Esophagus muscularis mucosa (tissue), 4 donors: ENCODE data around the gene TRRAP. TPM values are rescaled to one million over a fixed set of nuclear protein-coding genes. Genes with fewer than 3 reads are reported as not detected.

Experiments
- DNase-seq: peaks from one replicate; pipeline ENCODE4 v3.0.0-alpha.2; 2017; ENCODE audit errors: extremely low spot score
- H3K27ac ChIP-seq, 4 donors: fragments of 200-600 bp; sonication (generic); replicated peaks in 1 of 4; 1 replicate in 3 of 4; 2 replicates in 1 of 4; pipeline ENCODE4 v1.5.1; 2016 to 2019; ENCODE audit warnings: mild to moderate bottlenecking in 1 of 4
- H3K27me3 ChIP-seq, 4 donors: fragments of 200-600 bp; sonication (generic); one replicate each; pipeline versions ENCODE4 v1.5.1 to v1.6.0; 2016 to 2019
- H3K36me3 ChIP-seq, 4 donors: fragments of 200-600 bp; sonication (generic); one replicate each; pipeline ENCODE4 v1.5.1; 2016 to 2019
- H3K4me1 ChIP-seq, 4 donors: fragments of 200-600 bp; sonication (generic); one replicate each; pipeline ENCODE4 v1.5.1; 2016 to 2019
- H3K4me3 ChIP-seq, 4 donors: fragments of 200-600 bp; sonication (generic); 1 replicate in 2 of 4; 2 replicates in 2 of 4; pipeline ENCODE4 v1.5.1; 2016 to 2019; ENCODE audit warnings: mild to moderate bottlenecking in 4 of 4, moderate library complexity in 1 of 4
- H3K9me3 ChIP-seq, 4 donors: fragments of 200-600 bp; sonication (generic); 1 replicate in 3 of 4; 2 replicates in 1 of 4; pipeline ENCODE4 v1.5.1; 2016 to 2019
- CTCF ChIP-seq, 3 experiments: fragments of 200-600 bp in 2 of 3; fragments of 450-650 bp in 1 of 3; sonication (generic) in 2 of 3; IDR thresholded peaks; one replicate each; pipeline ENCODE4 v1.5.1; 2017 to 2019; ENCODE audit warnings: antibody characterized with exemption in 3 of 3, mild to moderate bottlenecking in 2 of 3, moderate library complexity in 1 of 3
- EP300 ChIP-seq: sonication (generic); formaldehyde crosslinking; IDR thresholded peaks from one replicate; pipeline ENCODE4 v1.6.1; 2017; ENCODE audit warnings: antibody characterized with exemption
- POLR2A ChIP-seq: fragments of 450-650 bp; IDR thresholded peaks from one replicate; pipeline ENCODE4 v1.6.1; 2017; ENCODE audit warnings: antibody characterized with exemption, moderate library complexity, mild to moderate bottlenecking, low read depth
- POLR2AphosphoS5 ChIP-seq, 2 donors: sonication (generic); formaldehyde crosslinking; IDR thresholded peaks; one replicate each; pipeline ENCODE4 v1.6.1; 2017; ENCODE audit warnings: antibody characterized with exemption in 2 of 2
- WGBS: methylation state at CpG from one replicate; pipeline ENCODE4 v1.1.5; 2018; 5-methylcytosine and 5-hydroxymethylcytosine counted together
- intact Hi-C: fragments of 100-400 bp; cut with DNase I; formaldehyde crosslinking; loops from one replicate; pipeline ENCODE4 v1.15.1; 2023
- total RNA-seq, 4 donors: library from RNA; depleted of rRNA; stranded (reverse); fragments of >200 nt; gene quantifications; one replicate each; pipeline versions ENCODE4 v1.1.0 to v1.2.1, GENCODE V29; 2016

TRRAP gene
- total RNA-seq, 4 donors from 2014 or later, result 22.9 to 38.0 (median 29.7) TPM

- no peak overlapping the region for H3K4me3 ChIP-seq
- H3K27me3 ChIP-seq, result no peaks in the 10 kb centered on the region
- WGBS, result 100% methylated on average over 4 of the region's 4 CpGs
- H3K36me3 ChIP-seq, result peaks cover 80 to 100% (median 99%) of the 10 kb centered on the region in 4 donors
- H3K27ac ChIP-seq, result peak overlapping the region; percentile 4 to 35 (median 23)
- peaks cover 0 to 6% (median 0%) of the 10 kb centered on the region in 4 donors for H3K9me3 ChIP-seq
- no peak for DNase-seq
- intact Hi-C loops, result no loop called here
- TF ChIP-seq EP300 (no peak), POLR2A (no peak)
- H3K4me1 ChIP-seq, result peaks cover 9 to 39% (median 26%) of the 10 kb centered on the region in 4 donors
Measured at GRCh38 chr7:99033765-99034164, 155.4 kb downstream of the TRRAP start.

GRCh38 chr7:99034932-99035722, 156.8 kb downstream of the TRRAP start:
- intact Hi-C loops, result no loop called here
- DNase-seq, result no peak
- peaks cover under 1 to 34% (median 23%) of the 10 kb centered on the region in 4 donors for H3K4me1 ChIP-seq

DNA sequence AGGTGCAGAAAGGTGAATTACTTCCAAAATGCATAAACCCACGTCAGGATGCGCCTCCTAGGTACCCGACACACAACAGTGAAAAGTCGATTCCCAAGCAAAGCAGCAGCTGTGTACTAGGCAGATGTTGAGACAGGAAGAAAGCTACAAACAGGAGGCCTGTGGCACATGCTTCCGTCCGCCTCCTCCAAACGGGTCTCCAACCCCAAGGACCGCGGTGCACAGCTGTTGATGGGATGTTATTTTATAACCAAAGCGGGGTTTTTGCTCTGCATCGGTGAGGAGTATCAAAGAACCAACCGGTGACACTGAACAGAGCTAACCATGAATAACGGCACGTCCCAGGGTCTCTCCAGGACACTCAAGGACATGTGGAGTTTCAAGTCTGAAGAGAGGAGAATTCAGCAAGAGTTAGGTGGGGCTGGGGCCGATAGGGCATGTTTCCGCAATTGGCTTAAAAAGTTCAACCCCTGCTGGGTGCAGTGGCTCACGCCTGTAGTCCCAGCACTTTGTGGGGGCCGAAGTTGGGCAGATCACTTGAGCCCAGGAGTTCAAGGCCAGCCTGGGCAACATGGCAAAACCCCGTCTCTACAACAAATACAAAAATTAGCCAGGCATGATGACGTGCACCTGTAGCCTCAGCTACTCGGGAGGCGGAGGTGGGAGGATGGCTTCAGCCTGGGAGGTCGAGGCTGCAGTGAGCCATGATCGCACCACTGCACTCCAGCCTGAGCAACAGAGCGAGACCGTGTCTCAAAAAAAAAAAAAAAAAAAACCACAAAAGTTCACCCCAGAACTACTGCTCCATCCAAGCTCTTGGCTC, 157.6 kb downstream of the TRRAP start:
- H3K27ac ChIP-seq, result peak overlapping the region in 1 of 4 donors; percentile 15
- no peaks in the 10 kb centered on the region for H3K27me3 ChIP-seq
- H3K36me3 ChIP-seq, result peaks cover 68 to 99% (median 97%) of the 10 kb centered on the region in 4 donors
- no peak for DNase-seq
- no peak overlapping the region for H3K4me3 ChIP-seq
- 89% methylated on average over 26 of the region's 26 CpGs for WGBS
- H3K9me3 ChIP-seq, result no peaks in the 10 kb centered on the region
- H3K4me1 ChIP-seq, result peaks cover 5 to 36% (median 27%) of the 10 kb centered on the region in 4 donors
- TF ChIP-seq EP300 (no peak), POLR2A (no peak)
- intact Hi-C loops, result no loop called here

More at GRCh38 chr7:99034932-99035722, 156.8 kb downstream of the TRRAP start:
- TF ChIP-seq POLR2A, result no peak
- TF ChIP-seq EP300, result no peak
- TF ChIP-seq CTCF (IDR thresholded peaks at IDR 0.05), result no peak
- no peak for TF ChIP-seq POLR2AphosphoS5 (IDR thresholded peaks at IDR 0.05)
- H3K27me3 ChIP-seq, result no peaks in the 10 kb centered on the region
- H3K27ac ChIP-seq, result no peak overlapping the region
- peaks cover 71 to 100% (median 98%) of the 10 kb centered on the region in 4 donors for H3K36me3 ChIP-seq
- 95% methylated on average over 29 of the region's 30 CpGs for WGBS
- no peak overlapping the region for H3K4me3 ChIP-seq
- peaks cover 0 to 3% (median 0%) of the 10 kb centered on the region in 4 donors for H3K9me3 ChIP-seq

- H3K4me3 ChIP-seq, result no peak overlapping the region
- no peak for DNase-seq
- no peaks in the 10 kb centered on the region for H3K27me3 ChIP-seq
- peaks cover 5 to 36% (median 29%) of the 10 kb centered on the region in 4 donors for H3K4me1 ChIP-seq
- H3K9me3 ChIP-seq, result no peaks in the 10 kb centered on the region
- WGBS, result 51% methylated on average over 11 of the region's 11 CpGs
- H3K36me3 ChIP-seq, result peaks cover 72 to 99% (median 98%) of the 10 kb centered on the region in 4 donors
- intact Hi-C loops, result no loop called here
- peak overlapping the region in 1 of 4 donors; percentile 20 for H3K27ac ChIP-seq
- TF ChIP-seq POLR2A (no peak), EP300 (no peak), CTCF (IDR thresholded peaks at IDR 0.05) (peak in 2 of 3 experiments; percentile 20 to 48), POLR2AphosphoS5 (IDR thresholded peaks at IDR 0.05) (no peak)
Measured at GRCh38 chr7:99036546-99037111, 158.3 kb downstream of the TRRAP start.

DNA sequence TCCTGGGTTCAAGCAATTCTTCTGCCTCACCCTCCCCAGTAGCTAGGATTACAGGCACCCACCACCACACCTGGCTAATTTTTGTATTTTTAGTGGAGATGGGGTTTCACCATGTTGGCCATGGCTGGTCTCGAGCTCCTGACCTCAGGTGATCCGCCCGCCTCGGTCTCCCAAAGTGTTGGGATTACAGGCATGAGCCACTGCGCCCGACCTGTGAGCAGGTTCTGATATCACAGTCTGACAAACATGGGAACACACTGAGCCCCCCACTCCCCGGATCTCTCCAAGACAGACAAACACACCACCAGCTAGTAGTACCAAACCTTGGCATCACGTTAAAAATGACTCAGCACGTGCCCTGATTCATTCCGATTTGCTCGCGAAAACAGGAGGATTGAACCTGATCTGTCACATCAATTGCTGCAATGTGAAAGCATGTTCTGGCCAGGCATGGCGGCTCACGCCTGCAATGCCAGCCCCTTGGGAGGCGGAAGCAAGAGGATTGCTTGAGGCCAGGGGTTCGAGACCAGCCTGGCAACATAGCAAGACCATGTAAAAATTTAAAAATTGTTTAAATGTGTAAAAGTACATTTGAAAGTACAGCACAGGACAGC, 159.1 kb downstream of the TRRAP start:
- Histone ChIP-seq H3K36me3 (peaks cover 64 to 99% (median 95%) of the 10 kb centered on the region in 4 donors), H3K4me3 (no peak overlapping the region), H3K9me3 (no peaks in the 10 kb centered on the region), H3K4me1 (peaks cover 5 to 40% (median 28%) of the 10 kb centered on the region in 4 donors), H3K27me3 (no peaks in the 10 kb centered on the region), H3K27ac (peak overlapping the region in 1 of 4 donors; percentile 20)
- intact Hi-C loops, result no loop called here
- WGBS, result 93% methylated on average over 16 of the region's 16 CpGs
- TF ChIP-seq CTCF (IDR thresholded peaks at IDR 0.05) (no peak), POLR2A (no peak), POLR2AphosphoS5 (IDR thresholded peaks at IDR 0.05) (no peak), EP300 (no peak)
- DNase-seq, result no peak
